HepG2 (cell line): ENCODE results near the gene LRRC45. TPM values are rescaled to one million over a fixed set of nuclear protein-coding genes. Genes with fewer than 3 reads are reported as not detected.

ENCODE experiments used
- CC2D1A ChIP-seq: sonication (generic); formaldehyde crosslinking; IDR thresholded peaks from 2 replicates; pipeline ENCODE4 v1.8.1; 2023; ENCODE audit warnings: mild to moderate bottlenecking, missing genetic modification reagents
- CEBPZ ChIP-seq: IDR thresholded peaks from 2 replicates; pipeline ENCODE4 v1.6.1; 2012; ENCODE audit warnings: low read length, improper control_type of control experiment
- DPF2 ChIP-seq: sonication (generic); formaldehyde crosslinking; IDR thresholded peaks from 2 replicates; pipeline ENCODE4 v1.4.0; 2020; ENCODE audit warnings: mild to moderate bottlenecking, low read depth, missing genetic modification reagents, borderline replicate concordance
- KDM4B ChIP-seq: sonication (generic); formaldehyde crosslinking; IDR thresholded peaks from 2 replicates; pipeline ENCODE4 v1.4.0; 2020; ENCODE audit warnings: missing genetic modification reagents
- MEIS2 ChIP-seq: sonication (generic); formaldehyde crosslinking; IDR thresholded peaks from 2 replicates; pipeline ENCODE4 v1.9.0; 2021; ENCODE audit warnings: mild to moderate bottlenecking, missing genetic modification reagents
- PHF20 ChIP-seq: sonication (generic); formaldehyde crosslinking; IDR thresholded peaks from 2 replicates; pipeline ENCODE4 v1.5.0; 2020; ENCODE audit warnings: mild to moderate bottlenecking, missing genetic modification reagents
- REST ChIP-seq, 2 experiments: IDR thresholded peaks; 2 replicates each; pipeline ENCODE4 v1.6.1; 2011 to 2012; ENCODE audit warnings: low read length in 2 of 2, borderline replicate concordance in 1 of 2, low read depth in 1 of 2, mild to moderate bottlenecking in 1 of 2, moderate library complexity in 1 of 2
- RNF219 ChIP-seq: sonication (generic); formaldehyde crosslinking; IDR thresholded peaks from 2 replicates; pipeline ENCODE4 v1.5.0; 2020; ENCODE audit warnings: mild to moderate bottlenecking, missing genetic modification reagents
- THAP8 ChIP-seq: sonication (generic); formaldehyde crosslinking; IDR thresholded peaks from 2 replicates; pipeline ENCODE4 v1.5.1; 2020; ENCODE audit warnings: missing genetic modification reagents, mild to moderate bottlenecking, borderline replicate concordance
- ZNF232 ChIP-seq: sonication (generic); formaldehyde crosslinking; IDR thresholded peaks from 2 replicates; pipeline ENCODE4 v1.4.0; 2020; ENCODE audit warnings: missing genetic modification reagents, borderline replicate concordance
- ZNF263 ChIP-seq: sonication (generic); formaldehyde crosslinking; IDR thresholded peaks from 2 replicates; pipeline ENCODE4 v1.4.0; 2020; ENCODE audit warnings: missing genetic modification reagents
- ZNF550 ChIP-seq: sonication (generic); formaldehyde crosslinking; IDR thresholded peaks from 2 replicates; pipeline ENCODE4 v1.4.0; 2020; ENCODE audit warnings: mild to moderate bottlenecking, missing genetic modification reagents, borderline replicate concordance
- ZNF800 ChIP-seq: sonication (generic); formaldehyde crosslinking; IDR thresholded peaks from 2 replicates; pipeline ENCODE4 v1.4.0; 2020; ENCODE audit warnings: missing genetic modification reagents
- polyA plus RNA-seq, 8 experiments: library from polyadenylated mRNA; depleted of rRNA in 3 of 8; stranded (reverse) in 7 of 8; unstranded in 1 of 8; fragments of >200 nt; fragmentation: Illumina TruSeq in 4 of 8; extraction: Trizol in 4 of 8; gene quantifications; 2 replicates each; pipeline versions ENCODE4 v1.2.1 to v1.2.3, GENCODE V29; 2011 to 2016; ENCODE audit warnings: low read depth in 4 of 8, missing spikeins in 1 of 8, mixed read lengths in 1 of 8; ENCODE audit not compliant: insufficient read depth in 1 of 8
- total RNA-seq, 5 experiments: library from RNA; depleted of rRNA; stranded (reverse); fragments of >200 nt; fragmentation: Illumina TruSeq; extraction: Trizol; gene quantifications; 2 replicates each; pipeline ENCODE4 v1.2.3, GENCODE V29; 2016; ENCODE audit warnings: low read depth in 1 of 5

LRRC45 gene
- total and polyA plus RNA-seq, 2 of the 13 experiments (the other 11 are each of a cell fraction or from before 2014, with no cell fraction given) = 11.6 to 48.1 TPM

GRCh38 chr17:82003411-82004381, 19.4 kb upstream of the LRRC45 start (continued):
- TF ChIP-seq ZNF800 (CRISPR knock-in tag) (no peak; the same call in 1 of the 2 replicates), KDM4B (peak; percentile 84), RNF219 (CRISPR knock-in tag) (peak; percentile 73; the same call in 1 of the 2 replicates), ZNF232 (CRISPR knock-in tag) (no peak), CEBPZ (no peak), PHF20 (CRISPR knock-in tag) (no peak), DPF2 (CRISPR knock-in tag) (0 out of 2 replicates have a peak, but pooled peaks have one; percentile 12), MEIS2 (CRISPR knock-in tag) (peak; percentile 54), ZNF550 (CRISPR knock-in tag) (0 out of 2 replicates have a peak, but pooled peaks have one; percentile 93), REST (IDR thresholded peaks at IDR 0.05; ENCODE audit: borderline replicate concordance in 1 of 2, low read depth in 1 of 2, low read length in 2 of 2) (peak in 1 of 2 experiments; percentile 28; a peak in 1 of 4 replicates), THAP8 (CRISPR knock-in tag) (no peak), CC2D1A (CRISPR knock-in tag) (no peak), ZNF263 (0 out of 2 replicates have a peak, but pooled peaks have one; percentile 51)
